WI38 (cell line): Measurements from ENCODE around the gene SPECC1.

ENCODE experiments used
- H3K4me3 ChIP-seq: 2 replicates; pipeline ENCODE4 v1.5.1; 2011; ENCODE audit warnings: low read depth, mild to moderate bottlenecking, control low read depth, low read length
- TF ChIP-seq, protein P1 (sequence below): IDR thresholded peaks from 2 replicates; pipeline ENCODE4 v1.5.1; 2012; ENCODE audit warnings: low read depth, mild to moderate bottlenecking, control low read depth, low read length

SPECC1 gene

DNA sequence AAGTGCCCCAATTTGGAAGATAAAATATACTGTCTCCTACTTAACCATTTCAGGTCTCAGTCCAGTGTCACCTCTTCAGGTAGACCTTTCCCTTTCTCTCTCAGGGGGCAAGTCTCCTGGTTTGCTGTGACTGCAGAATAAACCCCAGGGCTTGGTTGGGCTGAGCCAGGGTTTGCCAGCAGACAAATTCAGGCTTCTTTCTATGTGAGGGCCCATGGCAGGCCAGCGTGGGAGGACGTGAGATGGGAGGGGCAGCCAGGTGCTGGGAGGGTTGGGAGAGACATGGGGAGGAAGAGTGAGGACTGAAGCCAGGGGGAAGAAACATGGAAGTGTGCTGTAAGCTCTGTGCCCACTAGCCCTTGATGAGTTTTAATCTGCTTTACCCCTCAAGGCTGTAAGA, 163.2 kb downstream of the SPECC1 start:
- TF ChIP-seq, protein P1, sequence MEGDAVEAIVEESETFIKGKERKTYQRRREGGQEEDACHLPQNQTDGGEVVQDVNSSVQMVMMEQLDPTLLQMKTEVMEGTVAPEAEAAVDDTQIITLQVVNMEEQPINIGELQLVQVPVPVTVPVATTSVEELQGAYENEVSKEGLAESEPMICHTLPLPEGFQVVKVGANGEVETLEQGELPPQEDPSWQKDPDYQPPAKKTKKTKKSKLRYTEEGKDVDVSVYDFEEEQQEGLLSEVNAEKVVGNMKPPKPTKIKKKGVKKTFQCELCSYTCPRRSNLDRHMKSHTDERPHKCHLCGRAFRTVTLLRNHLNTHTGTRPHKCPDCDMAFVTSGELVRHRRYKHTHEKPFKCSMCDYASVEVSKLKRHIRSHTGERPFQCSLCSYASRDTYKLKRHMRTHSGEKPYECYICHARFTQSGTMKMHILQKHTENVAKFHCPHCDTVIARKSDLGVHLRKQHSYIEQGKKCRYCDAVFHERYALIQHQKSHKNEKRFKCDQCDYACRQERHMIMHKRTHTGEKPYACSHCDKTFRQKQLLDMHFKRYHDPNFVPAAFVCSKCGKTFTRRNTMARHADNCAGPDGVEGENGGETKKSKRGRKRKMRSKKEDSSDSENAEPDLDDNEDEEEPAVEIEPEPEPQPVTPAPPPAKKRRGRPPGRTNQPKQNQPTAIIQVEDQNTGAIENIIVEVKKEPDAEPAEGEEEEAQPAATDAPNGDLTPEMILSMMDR: no peak
- no peak overlapping the region for H3K4me3 ChIP-seq

DNA sequence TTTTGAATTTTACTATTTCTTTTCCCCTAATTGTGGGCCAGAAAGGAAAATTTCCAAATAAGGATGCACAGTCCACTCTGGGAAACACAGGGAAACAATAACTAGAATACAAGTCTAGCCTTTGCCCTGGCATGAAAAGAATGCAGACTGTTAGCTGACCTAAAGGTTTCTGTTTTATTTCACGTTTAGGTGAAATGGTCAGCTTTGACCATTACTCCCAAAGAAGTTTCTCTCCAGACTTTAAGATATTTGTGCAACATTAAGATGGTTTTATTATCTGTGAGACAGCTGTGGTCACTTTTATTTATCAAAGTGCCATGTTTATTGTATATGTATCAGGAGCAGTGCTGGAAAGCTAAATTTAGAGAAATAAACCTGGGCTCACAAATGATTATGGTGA, 163.9 kb downstream of the SPECC1 start:
- H3K4me3 ChIP-seq: no peak overlapping the region
- TF ChIP-seq, protein P1: no peak

DNA sequence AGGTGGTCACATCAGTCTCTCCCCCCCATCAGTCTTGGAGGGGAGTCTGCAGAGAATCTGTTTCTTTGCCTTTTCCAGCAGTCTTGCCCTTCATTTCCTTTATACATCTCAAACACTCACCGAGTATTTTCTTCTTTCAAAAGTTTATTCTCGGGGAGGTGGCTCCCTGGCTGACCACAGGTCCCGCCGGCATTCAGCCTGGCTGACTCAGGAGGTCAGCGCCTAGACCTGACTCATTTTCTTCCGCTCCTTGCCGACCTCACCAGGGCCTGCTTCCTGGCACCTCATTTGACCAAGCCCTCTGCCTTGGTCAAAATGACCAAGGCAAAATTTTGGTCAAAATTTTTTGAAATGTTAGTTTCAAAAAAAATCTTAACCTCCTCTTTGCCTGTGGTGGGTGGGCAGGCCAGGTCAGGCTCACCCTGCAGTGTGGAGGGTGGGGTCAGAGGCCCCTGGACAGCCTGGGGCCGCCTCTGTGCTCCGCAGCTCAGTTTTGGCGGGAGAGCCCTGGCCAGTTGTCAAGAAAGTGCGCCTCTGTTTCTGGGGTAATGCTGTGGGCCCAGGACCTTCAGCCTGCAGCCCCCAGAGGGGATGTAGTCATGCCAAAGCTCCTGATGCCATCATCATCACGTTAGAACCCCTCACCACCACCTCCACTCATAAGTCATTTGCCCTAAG, 165.6 kb downstream of the SPECC1 start:
- peak overlapping the region; percentile 37 for H3K4me3 ChIP-seq
- TF ChIP-seq, protein P1: no peak

DNA sequence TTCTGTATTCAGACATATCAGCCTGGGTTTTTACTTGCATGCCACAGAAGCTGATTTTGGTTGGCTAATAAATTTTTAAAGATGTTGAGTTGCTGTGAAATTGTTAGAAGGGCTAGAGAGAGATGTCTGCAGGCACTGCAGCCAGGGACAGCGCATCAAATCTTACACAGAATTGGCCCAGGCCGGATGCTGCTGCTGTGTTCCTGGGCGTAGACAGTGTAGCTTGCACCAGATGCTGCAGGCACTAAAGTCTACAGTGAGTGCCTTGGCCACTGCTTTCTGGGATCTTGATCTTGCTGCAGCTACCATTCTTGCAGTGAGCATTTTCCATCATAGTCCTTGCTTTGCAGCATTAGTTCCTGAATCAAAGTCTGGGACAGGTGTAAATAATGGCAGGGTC, 169.9 kb downstream of the SPECC1 start:
- TF ChIP-seq, protein P1: no peak
- no peak overlapping the region for H3K4me3 ChIP-seq

DNA sequence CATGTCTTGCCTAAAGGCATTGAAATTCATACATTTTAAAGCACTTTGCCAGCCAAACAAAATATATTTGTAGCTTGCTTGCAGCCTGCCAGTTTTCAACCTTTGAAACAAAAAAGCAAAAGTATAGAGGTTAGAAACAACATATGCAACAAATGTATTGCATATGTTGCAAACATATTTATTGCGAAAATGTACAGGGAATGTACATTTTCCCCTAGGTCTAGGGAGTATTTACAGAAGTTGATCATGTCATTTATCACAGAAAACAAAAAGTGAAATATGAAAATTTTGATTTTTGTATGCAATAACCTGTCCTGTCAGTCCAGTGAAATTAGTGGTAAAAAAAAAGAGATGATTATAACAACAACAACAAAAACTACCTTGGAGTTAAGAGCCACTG, 171.5 kb downstream of the SPECC1 start:
- TF ChIP-seq, protein P1: no peak
- H3K4me3 ChIP-seq: no peak overlapping the region

DNA sequence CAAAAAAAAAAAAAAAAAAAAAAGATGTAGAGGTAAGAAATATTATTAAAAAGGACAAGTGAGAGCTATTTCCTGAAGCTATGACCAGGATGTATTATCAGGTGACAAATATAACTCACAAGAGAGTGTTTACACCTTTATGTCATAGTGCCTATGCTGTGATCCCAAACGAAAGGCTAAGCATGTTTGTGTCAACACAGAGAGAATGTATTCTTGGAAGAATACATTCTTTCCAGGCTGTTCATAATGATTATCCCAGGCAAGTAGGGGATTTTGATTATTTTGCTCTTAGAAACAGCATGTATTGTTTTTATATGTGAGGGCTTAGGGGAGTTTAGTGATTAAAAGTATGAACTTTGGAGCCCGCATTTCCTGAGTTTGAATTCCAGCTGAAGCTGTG, 175.0 kb downstream of the SPECC1 start:
- TF ChIP-seq, protein P1: no peak

DNA sequence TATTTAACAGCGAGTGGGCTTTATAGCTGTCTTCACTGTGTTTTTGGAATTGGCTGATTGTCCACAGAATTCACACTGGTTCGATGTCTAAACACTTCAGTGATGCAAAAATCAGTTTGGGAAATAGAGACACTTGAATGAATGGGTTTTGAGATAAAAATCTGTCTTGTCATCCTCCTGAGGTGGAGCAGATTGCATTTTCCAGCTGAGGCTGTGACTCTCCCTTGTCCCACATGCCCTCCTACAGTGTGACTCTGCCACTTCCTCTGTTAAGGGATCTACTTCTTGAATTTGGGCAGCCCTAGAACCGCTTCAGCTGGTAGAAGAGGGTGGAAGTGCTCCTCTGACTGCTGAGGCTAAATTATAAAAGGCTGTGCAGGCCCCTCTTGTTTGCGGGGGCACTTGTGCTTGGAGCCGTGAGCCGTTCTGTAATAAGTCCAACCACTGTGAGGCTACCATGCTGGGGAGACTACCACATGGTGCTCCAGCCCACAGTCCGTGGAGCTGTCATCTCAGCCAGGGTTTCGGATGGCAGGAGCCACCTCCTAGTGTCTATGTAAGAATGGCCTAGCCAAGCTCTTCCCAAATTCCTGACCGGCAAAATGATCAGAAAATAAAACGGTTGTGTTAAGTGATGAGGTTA, 175.9 kb downstream of the SPECC1 start:
- no peak overlapping the region for H3K4me3 ChIP-seq
- TF ChIP-seq, protein P1: no peak

More for the DNA sequence above, 175.0 kb downstream of the SPECC1 start:
- no peak overlapping the region for H3K4me3 ChIP-seq
